Testis (tissue), 3 donors: ENCODE data around the gene NRXN3. TPM values are rescaled to one million over a fixed set of nuclear protein-coding genes. Genes with fewer than 3 reads are reported as not detected.

Experiments used
- DNase-seq: peaks from one replicate; pipeline ENCODE4 v3.0.0-alpha.2; 2019
- H3K27ac ChIP-seq, 2 donors: fragments of 200-600 bp; sonication (generic); one replicate each; pipeline ENCODE4 v1.5.1; 2019
- H3K27me3 ChIP-seq: fragments of 200-600 bp; sonication (generic); one replicate; pipeline ENCODE4 v1.5.1; 2019
- H3K36me3 ChIP-seq: fragments of 200-600 bp; sonication (generic); one replicate; pipeline ENCODE4 v1.5.1; 2017; ENCODE audit warnings: low read depth; ENCODE audit errors: missing control alignments
- H3K4me1 ChIP-seq: fragments of 200-600 bp; sonication (generic); one replicate; pipeline ENCODE4 v1.5.1; 2019
- H3K4me3 ChIP-seq, 2 donors: fragments of 200-600 bp; sonication (generic); one replicate each; pipeline ENCODE4 v1.5.1; 2017 to 2019
- H3K9me3 ChIP-seq: fragments of 200-600 bp; sonication (generic); one replicate; pipeline ENCODE4 v1.5.1; 2017
- CTCF ChIP-seq, 3 experiments: fragments of 450-650 bp in 2 of 3; fragments of 200-600 bp in 1 of 3; sonication (generic) in 1 of 3; IDR thresholded peaks; one replicate each; pipeline ENCODE4 v1.5.1; 2016 to 2019; ENCODE audit warnings: antibody characterized with exemption in 3 of 3, mild to moderate bottlenecking in 2 of 3, moderate library complexity in 1 of 3
- POLR2A ChIP-seq: fragments of 450-650 bp; IDR thresholded peaks from one replicate; pipeline ENCODE4 v1.6.1; 2017; ENCODE audit warnings: antibody characterized with exemption, mild to moderate bottlenecking, moderate library complexity
- WGBS, 2 donors: methylation state at CpG; one replicate each; pipeline ENCODE4 v1.1.5; 2018; 5-methylcytosine and 5-hydroxymethylcytosine counted together
- intact Hi-C: fragments of 100-400 bp; cut with DNase I; formaldehyde crosslinking; loops from one replicate; pipeline ENCODE4 v1.15.1; 2023; ENCODE audit warnings: low total_unique reads
- polyA plus RNA-seq: library from polyadenylated mRNA; stranded (reverse); fragments of 350-450 nt; fragmentation: Illumina TruSeq; extraction: RNeasy Lipid Tissue Mini Kit (QIAGEN cat#74804); gene quantifications from one replicate; pipeline ENCODE4 v1.2.3, GENCODE V29; 2014; ENCODE audit warnings: low read depth, low replicate concordance; ENCODE audit not compliant: insufficient read depth
- total RNA-seq, 2 donors: library from RNA; depleted of rRNA; stranded (reverse); fragments of >200 nt; gene quantifications; one replicate each; pipeline ENCODE4 v1.2.3, GENCODE V29; 2016

Gene NRXN3
- total and polyA plus RNA-seq, 3 donors from 2014 or later: 3.5 to 8.0 (median 3.9) TPM

- intact Hi-C loops: no loop called here
- Histone ChIP-seq H3K4me1 (no peaks in the 10 kb centered on the region), H3K27ac (no peak overlapping the region), H3K27me3 (no peaks in the 10 kb centered on the region), H3K4me3 (no peak overlapping the region), H3K9me3 (no peaks in the 10 kb centered on the region), H3K36me3 (no peaks in the 10 kb centered on the region)
- no peak for TF ChIP-seq CTCF (IDR thresholded peaks at IDR 0.05)
- TF ChIP-seq POLR2A: no peak
- 84 to 88% methylated on average over 3 of the region's 3 CpGs for WGBS, 2 donors
- DNase-seq: no peak
These were observed 781.4 kb downstream of the NRXN3 start for GRCh38 chr14:78951602-78952001.

- peak overlapping the region in 1 of 2 donors; percentile 20 for H3K4me3 ChIP-seq
- intact Hi-C loops: no loop called here
- no peaks in the 10 kb centered on the region for H3K9me3 ChIP-seq
- H3K27me3 ChIP-seq: no peaks in the 10 kb centered on the region
- peak; percentile 22 to 83 (median 61) for TF ChIP-seq CTCF (IDR thresholded peaks at IDR 0.05)
- TF ChIP-seq POLR2A: no peak
- H3K36me3 ChIP-seq: no peaks in the 10 kb centered on the region
- 17 to 19% methylated on average over 9 of the region's 9 CpGs for WGBS, 2 donors
- H3K4me1 ChIP-seq: no peaks in the 10 kb centered on the region
- peak; percentile 83 for DNase-seq
- H3K27ac ChIP-seq: no peak overlapping the region
These were observed 789.6 kb downstream of the NRXN3 start for GRCh38 chr14:78959674-78960264.

GRCh38 chr14:78967111-78967809 is 797.1 kb downstream of the NRXN3 start:
- 86 to 87% methylated on average over 10 of the region's 10 CpGs for WGBS, 2 donors
- intact Hi-C loops: no loop called here
- no peak for DNase-seq

GRCh38 chr14:78968265-78968664 is 798.1 kb downstream of the NRXN3 start:
- no peak overlapping the region for H3K27ac ChIP-seq
- TF ChIP-seq CTCF (IDR thresholded peaks at IDR 0.05) (no peak), POLR2A (no peak)
- no peaks in the 10 kb centered on the region for H3K9me3 ChIP-seq
- 90 to 92% methylated on average over 6 of the region's 6 CpGs for whole genome bisulfite sequencing, 2 donors
- intact Hi-C loops: no loop called here
- no peaks in the 10 kb centered on the region for H3K4me1 ChIP-seq
- no peaks in the 10 kb centered on the region for H3K36me3 ChIP-seq
- no peaks in the 10 kb centered on the region for H3K27me3 ChIP-seq
- no peak for DNase-seq
- H3K4me3 ChIP-seq: no peak overlapping the region

More at GRCh38 chr14:78967111-78967809, 797.1 kb downstream of the NRXN3 start:
- no peak overlapping the region for H3K27ac ChIP-seq
- H3K9me3 ChIP-seq: no peaks in the 10 kb centered on the region
- H3K4me1 ChIP-seq: no peaks in the 10 kb centered on the region
- no peaks in the 10 kb centered on the region for H3K36me3 ChIP-seq
- no peak for TF ChIP-seq CTCF (IDR thresholded peaks at IDR 0.05)
- TF ChIP-seq POLR2A: no peak
- H3K4me3 ChIP-seq: no peak overlapping the region
- no peaks in the 10 kb centered on the region for H3K27me3 ChIP-seq
